GM12891 (cell line): ENCODE measurements around the gene TXNRD1.

Experiments used
- POLR2A ChIP-seq: IDR thresholded peaks from 2 replicates; pipeline ENCODE4 v1.6.1; 2011; ENCODE audit warnings: low read depth, low read length, control low read depth
- POLR2AphosphoS5 ChIP-seq: IDR thresholded peaks from 2 replicates; pipeline ENCODE4 v1.6.1; 2011; ENCODE audit warnings: low read depth, low read length, control low read depth
- SPI1 ChIP-seq: IDR thresholded peaks from 2 replicates; pipeline ENCODE4 v1.6.1; 2011; ENCODE audit warnings: low read depth, low read length, control low read depth
- TAF1 ChIP-seq: IDR thresholded peaks from 2 replicates; pipeline ENCODE4 v1.6.1; 2011; ENCODE audit warnings: low read depth, low read length, control low read depth

DNA sequence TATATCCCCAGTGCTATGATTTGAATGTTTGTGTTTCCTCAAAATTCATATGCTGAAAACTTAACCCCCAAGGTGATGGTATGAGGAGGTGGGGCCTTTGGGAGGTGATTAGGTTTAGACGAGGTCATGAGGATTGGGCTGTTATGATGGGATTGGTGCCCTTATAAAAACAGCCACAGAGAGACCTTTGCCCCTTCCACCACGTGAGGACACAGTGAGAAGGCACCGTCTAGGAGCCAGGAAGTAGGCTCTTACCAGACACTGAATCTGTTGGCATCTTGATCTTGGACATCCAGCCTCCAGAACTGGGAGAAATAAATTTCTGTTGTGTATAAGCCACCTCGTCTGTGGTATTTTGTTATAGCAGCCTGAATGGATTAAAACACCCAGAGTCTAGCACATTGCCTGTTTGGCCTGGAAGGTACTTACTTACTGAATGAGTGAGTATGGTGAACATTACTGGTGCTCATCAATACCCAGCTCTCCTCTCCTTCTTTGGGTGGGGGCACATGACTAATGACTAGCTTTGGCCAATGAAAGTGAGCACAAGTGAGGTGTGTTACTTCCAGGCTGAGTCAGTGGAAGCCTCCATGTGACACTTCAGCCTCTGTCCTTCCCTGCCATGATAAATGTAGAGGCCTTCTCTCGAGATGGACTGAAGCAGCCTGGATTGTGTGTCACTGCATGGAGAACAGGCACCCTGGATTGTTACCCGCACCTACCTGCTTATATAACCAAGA lies 168.7 kb downstream of the TXNRD1 start:
- TF ChIP-seq POLR2A = no peak
- TF ChIP-seq POLR2AphosphoS5 = no peak
- TF ChIP-seq TAF1 = no peak
- no peak for TF ChIP-seq SPI1
